Ascending aorta (tissue), 2 donors: Measurements from ENCODE around the gene SLC29A3. TPM values are rescaled to one million over a fixed set of nuclear protein-coding genes. Genes with fewer than 3 reads are reported as not detected.
A peak's percentile ranks its signal among the peaks of the same experiment; 100 is the strongest.
"Not testable (repeated sequence)": the region's sequence is repeated elsewhere in the genome, so short reads cannot be mapped to it uniquely, and the experiment has no call there.

Experiments
- DNase-seq, 2 donors: peaks; one replicate each; pipeline ENCODE4 v3.0.0-alpha.2; 2019; ENCODE audit warnings: low spot score in 2 of 2
- H3K27ac ChIP-seq, 2 donors: fragments of 200-600 bp; sonication (generic); one replicate each; pipeline ENCODE4 v1.5.1; 2016 to 2017; ENCODE audit warnings: mild to moderate bottlenecking in 1 of 2
- H3K27me3 ChIP-seq: fragments of 200-600 bp; sonication (generic); one replicate; pipeline ENCODE4 v1.5.1; 2017
- H3K36me3 ChIP-seq, 2 donors: fragments of 200-600 bp; sonication (generic); one replicate each; pipeline ENCODE4 v1.5.1; 2016
- H3K4me1 ChIP-seq, 2 donors: fragments of 200-600 bp; sonication (generic); one replicate each; pipeline ENCODE4 v1.5.1; 2016 to 2017; ENCODE audit warnings: mild to moderate bottlenecking in 1 of 2
- H3K4me3 ChIP-seq, 2 donors: fragments of 200-600 bp; sonication (generic); one replicate each; pipeline ENCODE4 v1.5.1; 2016 to 2017; ENCODE audit warnings: mild to moderate bottlenecking in 1 of 2
- H3K9me3 ChIP-seq, 2 donors: fragments of 200-600 bp; sonication (generic); one replicate each; pipeline ENCODE4 v1.5.1; 2016
- intact Hi-C: fragments of 100-400 bp; cut with DNase I; formaldehyde crosslinking; loops from one replicate; pipeline ENCODE4 v1.15.1; 2023
- total RNA-seq: library from RNA; depleted of rRNA; stranded (reverse); fragments of >200 nt; gene quantifications from one replicate; pipeline ENCODE4 v1.1.0, GENCODE V29; 2016
- TF ChIP-seq, protein P1 (sequence below), 3 experiments: fragments of 200-600 bp in 2 of 3; fragments of 450-650 bp in 1 of 3; sonication (generic) in 2 of 3; IDR thresholded peaks; one replicate each; pipeline ENCODE4 v1.5.1; 2016 to 2019; ENCODE audit warnings: antibody characterized with exemption in 3 of 3, mild to moderate bottlenecking in 1 of 3, moderate library complexity in 1 of 3

Gene SLC29A3
- total RNA-seq, 1 donor from 2014 or later, result 0.64 TPM

DNA sequence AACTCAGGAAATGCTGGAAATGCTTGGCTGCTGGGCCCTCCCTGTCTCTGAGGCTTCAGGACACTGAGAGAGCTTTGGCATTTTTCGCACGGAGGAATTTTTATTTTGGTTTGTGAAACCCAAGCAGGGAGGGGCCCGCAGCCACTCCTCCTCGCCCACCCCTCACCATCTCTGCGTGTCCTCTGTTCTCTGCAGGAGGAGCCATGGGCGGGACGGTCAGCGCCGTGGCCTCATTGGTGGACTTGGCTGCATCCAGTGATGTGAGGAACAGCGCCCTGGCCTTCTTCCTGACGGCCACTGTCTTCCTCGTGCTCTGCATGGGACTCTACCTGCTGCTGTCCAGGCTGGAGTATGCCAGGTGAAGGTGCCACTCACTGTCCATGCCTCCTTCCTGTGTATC, 36.8 kb downstream of the SLC29A3 start:
- intact Hi-C loops, result no loop called here
- Histone ChIP-seq H3K9me3 (no peaks in the 10 kb centered on the region), H3K27me3 (no peaks in the 10 kb centered on the region), H3K4me1 (no peaks in the 10 kb centered on the region), H3K4me3 (no peak overlapping the region), H3K36me3 (peaks cover 9 to 28% of the 10 kb centered on the region in 2 donors), H3K27ac (no peak overlapping the region)
- TF ChIP-seq, protein P1, sequence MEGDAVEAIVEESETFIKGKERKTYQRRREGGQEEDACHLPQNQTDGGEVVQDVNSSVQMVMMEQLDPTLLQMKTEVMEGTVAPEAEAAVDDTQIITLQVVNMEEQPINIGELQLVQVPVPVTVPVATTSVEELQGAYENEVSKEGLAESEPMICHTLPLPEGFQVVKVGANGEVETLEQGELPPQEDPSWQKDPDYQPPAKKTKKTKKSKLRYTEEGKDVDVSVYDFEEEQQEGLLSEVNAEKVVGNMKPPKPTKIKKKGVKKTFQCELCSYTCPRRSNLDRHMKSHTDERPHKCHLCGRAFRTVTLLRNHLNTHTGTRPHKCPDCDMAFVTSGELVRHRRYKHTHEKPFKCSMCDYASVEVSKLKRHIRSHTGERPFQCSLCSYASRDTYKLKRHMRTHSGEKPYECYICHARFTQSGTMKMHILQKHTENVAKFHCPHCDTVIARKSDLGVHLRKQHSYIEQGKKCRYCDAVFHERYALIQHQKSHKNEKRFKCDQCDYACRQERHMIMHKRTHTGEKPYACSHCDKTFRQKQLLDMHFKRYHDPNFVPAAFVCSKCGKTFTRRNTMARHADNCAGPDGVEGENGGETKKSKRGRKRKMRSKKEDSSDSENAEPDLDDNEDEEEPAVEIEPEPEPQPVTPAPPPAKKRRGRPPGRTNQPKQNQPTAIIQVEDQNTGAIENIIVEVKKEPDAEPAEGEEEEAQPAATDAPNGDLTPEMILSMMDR (IDR thresholded peaks at IDR 0.05), result no peak
- no peak for DNase-seq

DNA sequence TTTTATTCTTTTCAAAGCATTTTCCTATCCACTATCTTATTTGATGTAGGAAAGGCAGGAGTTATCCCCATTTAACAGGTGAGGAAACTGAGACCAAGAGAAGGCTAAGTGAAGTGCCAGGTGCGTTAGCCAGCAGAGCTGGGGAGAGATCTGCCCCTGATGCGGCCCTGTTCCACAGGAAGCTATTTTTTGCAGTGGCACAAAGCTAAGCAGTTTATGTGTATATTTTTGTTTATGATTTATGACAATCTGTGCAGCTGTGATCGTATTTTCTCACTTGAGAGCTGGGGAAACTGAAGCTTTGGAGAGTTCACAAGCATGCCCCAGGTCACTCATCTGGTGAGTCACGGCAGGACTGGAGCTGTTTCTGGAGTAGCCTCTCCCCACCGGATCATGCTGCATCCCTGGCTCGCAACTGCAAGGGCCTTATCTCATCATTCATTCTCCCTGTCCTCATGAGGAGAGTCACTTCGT, 38.8 kb downstream of the SLC29A3 start:
- Histone ChIP-seq H3K4me3 (no peak overlapping the region), H3K36me3 (peaks cover 19 to 33% of the 10 kb centered on the region in 2 donors), H3K9me3 (no peaks in the 10 kb centered on the region), H3K27me3 (no peaks in the 10 kb centered on the region), H3K4me1 (no peaks in the 10 kb centered on the region), H3K27ac (no peak overlapping the region)
- TF ChIP-seq, protein P1 (IDR thresholded peaks at IDR 0.05), result no peak
- DNase-seq, result no peak
- intact Hi-C loops, result no loop called here

DNA sequence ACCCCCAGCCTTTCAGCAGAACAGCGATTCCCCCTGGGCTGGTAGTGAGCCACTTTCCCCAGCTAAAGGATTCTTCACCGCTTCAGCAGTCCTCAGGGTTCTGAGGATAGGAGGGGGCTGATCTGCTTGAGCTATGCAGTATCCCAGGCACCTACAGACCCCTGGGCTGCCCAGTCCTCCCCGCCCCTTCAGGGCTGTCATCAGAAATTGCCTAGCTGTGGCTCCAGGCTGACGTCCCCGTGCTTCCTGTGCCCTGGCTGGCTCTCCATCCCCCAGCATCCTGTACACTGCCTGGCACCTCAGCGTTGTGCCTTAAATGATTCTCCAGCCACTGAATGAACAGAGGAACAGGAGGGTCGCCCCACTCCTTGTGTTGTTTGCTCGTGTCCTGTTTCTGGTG, 39.2 kb downstream of the SLC29A3 start:
- Histone ChIP-seq H3K4me3 (no peak overlapping the region), H3K27me3 (no peaks in the 10 kb centered on the region), H3K27ac (no peak overlapping the region), H3K9me3 (no peaks in the 10 kb centered on the region), H3K36me3 (peaks cover 23 to 32% of the 10 kb centered on the region in 2 donors), H3K4me1 (no peaks in the 10 kb centered on the region)
- TF ChIP-seq, protein P1 (IDR thresholded peaks at IDR 0.05), result no peak
- intact Hi-C loops, result no loop called here
- DNase-seq, result no peak

DNA sequence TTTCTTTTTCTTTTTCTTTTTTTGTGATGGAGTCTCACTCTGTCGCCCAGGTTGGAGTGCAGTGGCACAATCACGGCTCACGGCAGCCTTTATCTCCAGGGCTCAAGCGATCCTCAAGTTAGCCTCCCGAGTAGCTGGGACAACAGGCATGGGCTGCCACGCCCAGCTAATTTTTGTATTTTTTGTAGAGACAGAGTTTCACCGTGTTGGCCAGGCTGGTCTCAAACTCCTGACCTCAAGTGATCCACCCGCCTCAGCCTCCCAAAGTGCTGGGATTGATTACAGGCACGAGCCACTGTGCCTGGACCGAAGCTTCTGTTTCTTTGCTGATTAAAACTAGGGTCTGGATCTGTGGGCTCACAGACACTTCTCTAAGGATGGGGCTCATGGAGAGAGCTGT, 39.8 kb downstream of the SLC29A3 start:
- H3K9me3 ChIP-seq, DNase-seq, H3K4me1 ChIP-seq, intact Hi-C loops, H3K27me3 ChIP-seq, H3K4me3 ChIP-seq: not testable (repeated sequence)
- Histone ChIP-seq H3K27ac (peak overlapping the region in 1 of 2 donors; percentile 27), H3K36me3 (peaks cover 23 to 29% of the 10 kb centered on the region in 2 donors)

DNA sequence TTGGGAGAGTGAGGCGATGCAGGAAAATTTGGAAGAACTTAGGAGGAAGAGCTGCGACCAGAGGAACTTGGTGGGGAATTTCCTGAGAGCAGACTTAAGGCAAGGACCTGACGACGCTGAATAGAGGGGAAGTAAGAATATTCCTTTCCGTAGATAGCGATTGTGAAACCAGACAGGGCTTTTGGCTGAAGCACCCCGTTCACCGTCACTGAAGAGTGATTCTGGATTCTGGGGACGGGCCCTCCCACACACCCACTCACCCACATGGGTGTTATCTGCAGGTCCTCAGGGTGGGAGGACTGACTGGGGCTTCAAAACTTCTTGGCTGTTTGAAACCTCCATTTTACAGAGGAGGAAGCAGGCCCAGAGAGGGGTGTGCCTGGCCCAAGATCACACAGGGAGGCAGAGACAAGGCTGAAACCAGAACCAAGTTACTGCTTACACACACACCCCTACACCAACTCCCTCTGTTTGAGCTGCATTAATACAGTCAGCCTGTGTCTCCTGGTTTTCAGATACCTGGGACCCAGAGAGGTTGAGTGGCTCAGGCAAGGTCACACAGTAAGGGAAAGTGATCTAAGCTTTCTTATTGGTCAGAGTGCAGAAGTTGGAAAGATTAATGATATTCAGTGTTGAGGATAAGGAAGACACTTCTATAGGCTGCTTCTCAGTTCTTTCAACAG, 40.4 kb downstream of the SLC29A3 start:
- no peak overlapping the region for H3K4me3 ChIP-seq
- TF ChIP-seq, protein P1 (IDR thresholded peaks at IDR 0.05), result no peak
- peaks cover 23 to 29% of the 10 kb centered on the region in 2 donors for H3K36me3 ChIP-seq
- no peaks in the 10 kb centered on the region for H3K27me3 ChIP-seq
- H3K4me1 ChIP-seq, result no peaks in the 10 kb centered on the region
- intact Hi-C loops, result no loop called here
- peak overlapping the region in 1 of 2 donors; percentile 27 for H3K27ac ChIP-seq
- no peaks in the 10 kb centered on the region for H3K9me3 ChIP-seq
- DNase-seq, result no peak

DNA sequence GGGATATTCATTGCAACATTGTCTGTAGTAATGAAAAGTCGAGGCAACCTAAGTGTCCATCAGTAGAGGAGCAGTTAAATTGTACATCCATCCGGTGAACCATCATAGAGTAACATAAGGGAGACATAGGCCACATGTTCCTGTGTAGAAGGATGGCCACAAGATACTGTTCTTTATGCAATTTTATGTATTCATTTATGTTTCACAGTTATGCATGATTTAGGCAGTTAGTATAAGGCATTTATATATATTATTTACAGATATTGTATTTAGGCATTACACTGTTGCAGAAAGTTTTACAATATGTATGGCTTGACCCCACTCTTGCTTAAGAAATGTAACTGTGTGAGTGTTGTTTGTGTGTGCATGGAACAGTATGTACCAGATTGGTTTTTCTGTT, 41.7 kb downstream of the SLC29A3 start:
- H3K4me1 ChIP-seq, result no peaks in the 10 kb centered on the region
- TF ChIP-seq, protein P1 (IDR thresholded peaks at IDR 0.05), result no peak
- intact Hi-C loops, result no loop called here
- no peak overlapping the region for H3K4me3 ChIP-seq
- H3K27ac ChIP-seq, result no peak overlapping the region
- no peaks in the 10 kb centered on the region for H3K9me3 ChIP-seq
- no peaks in the 10 kb centered on the region for H3K27me3 ChIP-seq
- no peak for DNase-seq
- H3K36me3 ChIP-seq, result peaks cover 23 to 29% of the 10 kb centered on the region in 2 donors
